ENCODE data around the gene CWC27.

CWC27 gene

DNA sequence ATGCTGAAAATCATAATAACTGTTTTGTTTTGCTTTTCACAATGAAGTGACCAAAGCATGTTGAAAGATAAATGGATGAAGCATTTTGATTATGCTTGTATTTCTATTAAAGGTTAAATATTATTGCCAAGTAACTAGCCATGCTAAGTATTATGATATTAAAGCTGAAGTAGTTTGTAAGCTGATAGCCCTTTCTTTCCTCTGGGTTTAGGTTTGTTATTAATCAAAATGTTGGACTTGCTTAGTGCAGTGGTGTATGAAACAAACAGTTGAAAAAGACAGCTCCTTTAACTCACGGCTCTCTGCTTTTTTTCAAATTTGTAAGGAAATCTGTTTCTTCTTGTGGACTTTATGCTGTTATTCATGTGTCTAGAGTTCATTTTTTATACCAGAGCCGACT is 246.0 kb downstream of the CWC27 start:
- Histone ChIP-seq H3K9me3 (ENCODE audit: control insufficient read depth, low read length) (no peaks in the 10 kb centered on the region), H3K9ac (ENCODE audit: low read length) (no peak overlapping the region), H3K4me3 (ENCODE audit: low read length) (no peak overlapping the region), H3K36me3 (ENCODE audit: control insufficient read depth, insufficient read depth, low read length) (no peaks in the 10 kb centered on the region), H3K4me1 (ENCODE audit: control insufficient read depth, insufficient read depth, low read length) (peaks cover 21% of the 10 kb centered on the region), H3K27me3 (ENCODE audit: control insufficient read depth, insufficient read depth, low read length) (no peaks in the 10 kb centered on the region)

DNA sequence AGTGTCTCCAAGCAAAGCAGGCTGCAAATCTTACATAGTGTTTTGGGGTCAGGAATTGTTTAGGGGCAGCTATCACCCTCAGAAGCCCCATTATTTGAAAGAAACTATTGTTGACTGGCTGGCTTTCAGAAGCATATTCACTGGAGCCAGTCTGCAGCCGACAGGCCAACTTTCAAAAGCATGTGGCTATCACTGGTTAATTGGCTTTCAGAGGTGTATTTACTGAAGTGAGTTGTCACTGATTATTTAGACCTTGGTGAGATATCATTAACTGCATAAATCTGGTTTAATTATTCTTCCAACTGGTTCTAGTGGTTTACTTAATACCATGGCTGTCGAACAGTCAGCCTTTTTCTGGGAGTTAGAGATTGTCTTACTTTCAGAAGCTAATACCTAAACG is 247.0 kb downstream of the CWC27 start:
- peaks cover 16% of the 10 kb centered on the region for H3K4me1 ChIP-seq (ENCODE audit: control insufficient read depth, insufficient read depth, low read length)
- no peak overlapping the region for H3K4me3 ChIP-seq (ENCODE audit: low read length)
- H3K9ac ChIP-seq (ENCODE audit: low read length) = no peak overlapping the region
- H3K27me3 ChIP-seq (ENCODE audit: control insufficient read depth, insufficient read depth, low read length) = no peaks in the 10 kb centered on the region
- H3K9me3 ChIP-seq (ENCODE audit: control insufficient read depth, low read length) = no peaks in the 10 kb centered on the region
- H3K36me3 ChIP-seq (ENCODE audit: control insufficient read depth, insufficient read depth, low read length) = no peaks in the 10 kb centered on the region

DNA sequence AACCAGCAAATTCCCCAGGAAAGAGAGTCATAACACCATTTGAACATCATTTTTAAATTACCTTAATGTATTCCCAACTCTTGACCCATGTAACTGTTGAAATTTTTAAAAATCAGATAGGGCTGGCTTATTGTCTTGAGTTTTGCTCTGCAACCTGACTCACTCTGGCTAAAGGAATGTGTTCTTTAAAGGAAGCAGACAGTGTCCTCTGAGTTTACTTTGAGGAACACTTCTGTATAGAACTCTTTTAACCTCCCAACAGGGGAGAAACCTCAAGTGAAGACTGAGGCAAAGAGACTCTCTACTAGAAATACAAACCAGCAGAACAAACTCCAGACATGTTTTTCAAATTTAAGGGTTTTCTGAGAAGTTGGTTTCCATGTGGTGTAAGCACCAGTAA is 248.9 kb downstream of the CWC27 start:
- Histone ChIP-seq H3K27me3 (ENCODE audit: control insufficient read depth, insufficient read depth, low read length) (no peaks in the 10 kb centered on the region), H3K4me3 (ENCODE audit: low read length) (no peak overlapping the region), H3K36me3 (ENCODE audit: control insufficient read depth, insufficient read depth, low read length) (no peaks in the 10 kb centered on the region), H3K4me1 (ENCODE audit: control insufficient read depth, insufficient read depth, low read length) (peaks cover 11% of the 10 kb centered on the region), H3K9ac (ENCODE audit: low read length) (no peak overlapping the region), H3K9me3 (ENCODE audit: control insufficient read depth, low read length) (no peaks in the 10 kb centered on the region)

DNA sequence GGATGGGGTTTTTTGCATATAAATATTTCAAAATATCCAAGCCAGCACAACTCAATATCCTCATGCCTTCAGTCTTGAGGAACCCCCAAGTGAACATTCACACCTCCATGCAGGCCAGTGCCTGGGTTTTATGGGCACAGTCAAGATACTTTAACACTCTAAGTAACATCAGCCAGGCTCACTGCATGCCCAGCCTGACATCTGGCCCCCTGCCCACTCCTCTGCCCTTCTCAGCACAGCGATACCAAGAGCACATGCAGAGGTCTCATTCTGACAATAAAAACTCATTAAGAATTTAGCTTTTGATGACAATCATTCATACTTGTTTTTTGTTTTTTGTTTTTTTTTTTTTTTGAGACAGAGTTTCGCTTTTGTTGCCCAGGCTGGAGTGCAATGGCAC is 250.0 kb downstream of the CWC27 start:
- no peaks in the 10 kb centered on the region for H3K9me3 ChIP-seq (ENCODE audit: control insufficient read depth, low read length)
- H3K4me3 ChIP-seq (ENCODE audit: low read length) = no peak overlapping the region
- no peak overlapping the region for H3K9ac ChIP-seq (ENCODE audit: low read length)
- no peaks in the 10 kb centered on the region for H3K27me3 ChIP-seq (ENCODE audit: control insufficient read depth, insufficient read depth, low read length)
- H3K4me1 ChIP-seq (ENCODE audit: control insufficient read depth, insufficient read depth, low read length) = peaks cover 11% of the 10 kb centered on the region
- no peaks in the 10 kb centered on the region for H3K36me3 ChIP-seq (ENCODE audit: control insufficient read depth, insufficient read depth, low read length)

DNA sequence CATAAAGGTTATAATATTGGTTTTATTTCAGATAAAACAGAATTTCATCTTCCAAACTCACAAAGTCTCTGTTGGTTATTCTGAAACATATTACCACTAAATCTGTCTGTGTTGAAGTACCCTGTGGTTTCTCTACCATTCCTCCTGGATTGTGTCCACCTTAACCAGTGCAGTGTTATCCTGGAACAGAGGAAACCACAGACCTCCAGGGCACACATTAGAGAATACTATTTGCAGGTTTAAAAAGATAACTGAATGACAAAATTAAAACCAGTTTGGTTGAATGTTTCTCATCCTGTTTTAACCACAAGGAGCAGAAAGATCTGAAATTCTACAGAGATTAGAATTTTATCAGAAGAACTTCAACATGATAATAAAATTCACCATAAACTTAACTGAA is 251.8 kb downstream of the CWC27 start:
- H3K9ac ChIP-seq (ENCODE audit: low read length) = no peak overlapping the region
- H3K36me3 ChIP-seq (ENCODE audit: control insufficient read depth, insufficient read depth, low read length) = no peaks in the 10 kb centered on the region
- peaks cover 6% of the 10 kb centered on the region for H3K4me1 ChIP-seq (ENCODE audit: control insufficient read depth, insufficient read depth, low read length)
- H3K4me3 ChIP-seq (ENCODE audit: low read length) = no peak overlapping the region
- no peaks in the 10 kb centered on the region for H3K27me3 ChIP-seq (ENCODE audit: control insufficient read depth, insufficient read depth, low read length)
- H3K9me3 ChIP-seq (ENCODE audit: control insufficient read depth, low read length) = no peaks in the 10 kb centered on the region

DNA sequence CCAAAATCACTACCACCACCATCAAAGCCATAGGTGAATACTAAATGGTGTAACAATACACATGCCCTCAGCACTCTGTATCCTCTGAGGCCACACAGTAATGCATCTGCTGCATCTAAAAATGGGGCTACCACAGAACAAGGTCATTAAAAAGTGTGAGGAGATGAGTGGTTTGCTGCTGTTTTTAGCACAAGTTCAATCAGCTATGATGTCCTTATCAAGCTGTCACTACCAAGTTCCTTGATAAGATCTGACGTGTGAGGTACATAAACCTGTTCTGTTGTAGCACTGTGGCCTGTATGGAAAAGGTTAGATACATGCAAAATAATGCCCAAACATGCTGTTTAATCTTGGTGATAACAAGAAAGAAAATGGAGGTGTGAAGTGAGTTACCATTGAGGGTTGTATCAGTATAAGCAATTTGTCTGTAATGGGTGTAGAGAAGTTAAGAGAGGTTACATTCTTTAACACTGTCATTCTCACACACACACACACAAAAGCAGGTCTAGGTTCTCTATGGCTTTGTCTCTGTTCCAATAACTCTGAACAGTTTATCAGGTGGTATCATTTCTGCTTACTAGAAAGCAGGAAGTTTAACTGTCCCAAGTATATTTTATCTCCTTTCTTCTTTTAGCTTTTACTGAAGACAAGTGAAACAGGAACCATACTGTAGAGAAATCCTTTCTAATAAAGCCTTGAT is 252.9 kb downstream of the CWC27 start:
- Histone ChIP-seq H3K4me3 (ENCODE audit: low read length) (no peak overlapping the region), H3K36me3 (ENCODE audit: control insufficient read depth, insufficient read depth, low read length) (no peaks in the 10 kb centered on the region), H3K9me3 (ENCODE audit: control insufficient read depth, low read length) (no peaks in the 10 kb centered on the region), H3K9ac (ENCODE audit: low read length) (no peak overlapping the region), H3K4me1 (ENCODE audit: control insufficient read depth, insufficient read depth, low read length) (no peaks in the 10 kb centered on the region), H3K27me3 (ENCODE audit: control insufficient read depth, insufficient read depth, low read length) (no peaks in the 10 kb centered on the region)

DNA sequence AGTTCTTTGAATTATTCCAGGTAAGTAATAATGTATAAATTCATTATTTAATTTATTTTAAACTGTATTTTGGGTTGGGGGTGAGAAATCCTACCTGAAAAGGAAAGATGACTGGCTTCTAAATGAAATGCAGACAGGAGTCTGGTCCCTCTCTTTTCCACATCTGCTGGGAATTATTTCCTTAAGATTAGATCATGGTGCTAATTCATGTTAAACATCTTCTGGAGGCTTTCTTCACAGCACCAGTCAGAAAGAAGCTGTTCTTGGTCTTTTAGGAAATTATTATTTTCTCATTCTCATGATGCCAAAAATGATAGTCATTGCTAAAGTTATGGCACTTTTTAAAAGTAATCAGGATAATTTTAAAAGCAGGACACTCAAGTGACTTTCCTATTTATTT is 254.2 kb downstream of the CWC27 start:
- Histone ChIP-seq H3K9me3 (ENCODE audit: control insufficient read depth, low read length) (no peaks in the 10 kb centered on the region), H3K9ac (ENCODE audit: low read length) (no peak overlapping the region), H3K27me3 (ENCODE audit: control insufficient read depth, insufficient read depth, low read length) (no peaks in the 10 kb centered on the region), H3K4me3 (ENCODE audit: low read length) (no peak overlapping the region), H3K4me1 (ENCODE audit: control insufficient read depth, insufficient read depth, low read length) (no peaks in the 10 kb centered on the region), H3K36me3 (ENCODE audit: control insufficient read depth, insufficient read depth, low read length) (no peaks in the 10 kb centered on the region)

DNA sequence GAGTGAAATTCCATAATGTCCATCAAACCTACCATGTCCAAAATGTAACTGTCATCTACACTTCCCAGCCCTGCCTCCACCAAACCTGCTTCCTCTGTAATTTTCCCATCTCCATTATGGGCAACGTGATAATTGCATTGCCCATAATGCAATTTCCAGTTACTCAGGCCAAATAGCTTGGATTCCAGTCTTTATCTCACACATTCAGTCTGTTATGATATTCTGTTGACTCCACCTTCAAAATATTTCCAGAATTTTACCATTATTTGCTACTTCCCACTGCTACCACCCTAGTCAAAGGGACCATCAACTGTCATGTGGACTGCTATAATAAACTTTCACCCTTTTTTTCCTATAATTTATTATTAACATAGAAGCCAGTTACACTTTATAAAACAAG is 256.0 kb downstream of the CWC27 start:
- Histone ChIP-seq H3K4me1 (ENCODE audit: control insufficient read depth, insufficient read depth, low read length) (no peaks in the 10 kb centered on the region), H3K4me3 (ENCODE audit: low read length) (no peak overlapping the region), H3K9me3 (ENCODE audit: control insufficient read depth, low read length) (no peaks in the 10 kb centered on the region), H3K27me3 (ENCODE audit: control insufficient read depth, insufficient read depth, low read length) (no peaks in the 10 kb centered on the region), H3K36me3 (ENCODE audit: control insufficient read depth, insufficient read depth, low read length) (no peaks in the 10 kb centered on the region), H3K9ac (ENCODE audit: low read length) (no peak overlapping the region)

DNA sequence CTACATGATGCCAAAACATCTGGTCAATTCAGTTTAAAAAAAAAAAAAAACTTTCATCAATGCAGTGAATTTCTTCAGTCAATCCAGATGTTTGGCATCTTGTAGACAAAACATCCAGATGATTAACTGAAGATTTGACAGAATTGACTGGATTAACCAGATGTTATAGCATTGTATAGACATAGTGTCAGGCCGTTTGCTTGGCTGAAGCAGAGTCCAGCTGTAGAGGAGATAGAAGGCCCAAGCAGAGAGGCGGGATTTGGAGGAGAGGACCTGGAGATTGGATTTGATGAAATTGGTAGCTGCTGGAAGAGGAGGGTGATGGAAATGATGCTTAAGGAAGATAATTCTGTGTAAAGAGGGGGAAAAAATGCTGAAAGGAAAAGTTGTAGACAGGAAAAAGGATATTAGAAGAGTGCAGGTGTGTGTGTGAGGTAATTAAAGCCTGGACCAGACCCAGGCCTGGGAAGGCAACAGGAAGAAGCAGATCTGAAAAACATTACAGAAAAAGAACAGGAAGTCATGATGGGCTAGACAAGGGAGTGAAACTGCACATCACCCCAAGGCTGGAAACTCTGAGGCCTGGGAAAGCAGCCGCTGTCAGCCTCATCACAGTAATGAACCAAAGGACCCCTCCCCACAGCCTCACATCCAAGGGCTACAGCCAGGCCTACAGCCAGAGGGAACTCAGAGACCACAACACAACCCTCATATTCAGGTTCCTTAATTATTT is 258.3 kb downstream of the CWC27 start:
- Histone ChIP-seq H3K27me3 (ENCODE audit: control insufficient read depth, insufficient read depth, low read length) (no peaks in the 10 kb centered on the region), H3K4me3 (ENCODE audit: low read length) (no peak overlapping the region), H3K9ac (ENCODE audit: low read length) (no peak overlapping the region), H3K36me3 (ENCODE audit: control insufficient read depth, insufficient read depth, low read length) (no peaks in the 10 kb centered on the region), H3K4me1 (ENCODE audit: control insufficient read depth, insufficient read depth, low read length) (no peaks in the 10 kb centered on the region), H3K9me3 (ENCODE audit: control insufficient read depth, low read length) (no peaks in the 10 kb centered on the region)

DNA sequence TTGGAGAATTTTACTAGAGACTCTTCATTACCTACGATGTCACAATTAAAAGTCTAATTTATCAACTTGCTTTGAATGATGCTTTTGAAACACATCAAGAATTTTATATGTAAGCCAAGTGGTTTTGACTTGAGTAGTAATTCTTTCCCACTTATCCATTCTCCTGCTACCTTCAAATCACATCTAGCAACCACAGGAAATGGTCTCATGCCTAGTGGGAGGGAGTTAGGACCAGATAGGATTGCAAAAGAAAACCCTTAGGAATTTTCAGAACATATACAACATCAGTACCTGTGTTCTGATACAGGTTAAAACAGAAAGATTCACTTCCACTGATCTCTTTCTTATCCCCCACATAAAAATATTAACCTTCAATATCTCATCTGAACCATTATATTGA is 260.4 kb downstream of the CWC27 start:
- no peaks in the 10 kb centered on the region for H3K36me3 ChIP-seq (ENCODE audit: control insufficient read depth, insufficient read depth, low read length)
- no peaks in the 10 kb centered on the region for H3K27me3 ChIP-seq (ENCODE audit: control insufficient read depth, insufficient read depth, low read length)
- peaks cover under 1% of the 10 kb centered on the region for H3K4me1 ChIP-seq (ENCODE audit: control insufficient read depth, insufficient read depth, low read length)
- H3K9me3 ChIP-seq (ENCODE audit: control insufficient read depth, low read length) = no peaks in the 10 kb centered on the region
- H3K9ac ChIP-seq (ENCODE audit: low read length) = no peak overlapping the region
- H3K4me3 ChIP-seq (ENCODE audit: low read length) = no peak overlapping the region

DNA sequence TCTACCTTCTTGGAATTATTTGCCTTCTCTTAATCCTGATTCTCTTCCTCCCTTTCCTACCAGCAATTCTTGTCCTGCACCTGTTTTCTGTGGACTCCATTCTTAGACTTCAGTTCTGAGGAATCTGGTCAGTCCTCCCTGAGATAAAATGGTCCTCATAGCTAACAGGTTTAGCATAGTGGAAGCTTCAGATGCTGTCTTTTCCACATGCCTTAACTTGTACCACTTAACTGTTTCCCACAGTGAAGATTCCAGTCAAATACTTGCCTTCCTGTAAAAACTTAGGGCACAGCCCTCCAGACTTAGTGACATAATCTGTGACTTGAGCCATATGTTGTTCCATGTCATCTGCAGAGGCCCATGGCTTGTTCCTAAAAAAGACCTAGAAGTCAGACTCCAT is 261.3 kb downstream of the CWC27 start:
- Histone ChIP-seq H3K9me3 (ENCODE audit: control insufficient read depth, low read length) (no peaks in the 10 kb centered on the region), H3K9ac (ENCODE audit: low read length) (no peak overlapping the region), H3K4me1 (ENCODE audit: control insufficient read depth, insufficient read depth, low read length) (peaks cover 9% of the 10 kb centered on the region), H3K27me3 (ENCODE audit: control insufficient read depth, insufficient read depth, low read length) (no peaks in the 10 kb centered on the region), H3K36me3 (ENCODE audit: control insufficient read depth, insufficient read depth, low read length) (no peaks in the 10 kb centered on the region), H3K4me3 (ENCODE audit: low read length) (no peak overlapping the region)

DNA sequence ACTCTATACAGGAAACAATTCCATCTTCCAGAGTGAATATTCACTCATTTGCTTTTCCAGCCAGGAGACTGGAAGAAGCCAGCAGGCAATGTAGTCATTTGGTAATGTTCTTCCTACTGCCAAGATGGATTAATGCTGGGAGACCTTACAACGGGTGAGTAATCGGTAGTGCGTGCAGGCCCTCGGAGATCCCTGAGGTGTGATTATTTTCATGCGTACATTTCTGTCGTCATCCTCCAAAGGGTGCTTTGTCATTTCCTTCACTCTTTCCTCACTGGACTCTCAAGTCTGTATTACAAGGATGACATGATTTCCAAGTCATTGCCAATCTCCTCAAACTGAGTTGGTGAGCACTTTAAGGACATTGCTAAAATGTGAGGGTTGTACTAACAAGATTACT is 263.5 kb downstream of the CWC27 start:
- H3K27me3 ChIP-seq (ENCODE audit: control insufficient read depth, insufficient read depth, low read length) = no peaks in the 10 kb centered on the region
- no peak overlapping the region for H3K9ac ChIP-seq (ENCODE audit: low read length)
- H3K4me1 ChIP-seq (ENCODE audit: control insufficient read depth, insufficient read depth, low read length) = peaks cover 11% of the 10 kb centered on the region
- H3K36me3 ChIP-seq (ENCODE audit: control insufficient read depth, insufficient read depth, low read length) = no peaks in the 10 kb centered on the region
- H3K9me3 ChIP-seq (ENCODE audit: control insufficient read depth, low read length) = no peaks in the 10 kb centered on the region
- no peak overlapping the region for H3K4me3 ChIP-seq (ENCODE audit: low read length)
